Measurements from ENCODE around the gene HOMER1.
"Not testable (repeated sequence)": the region's sequence is repeated elsewhere in the genome, so short reads cannot be mapped to it uniquely, and the experiment has no call there.

HOMER1 gene

DNA sequence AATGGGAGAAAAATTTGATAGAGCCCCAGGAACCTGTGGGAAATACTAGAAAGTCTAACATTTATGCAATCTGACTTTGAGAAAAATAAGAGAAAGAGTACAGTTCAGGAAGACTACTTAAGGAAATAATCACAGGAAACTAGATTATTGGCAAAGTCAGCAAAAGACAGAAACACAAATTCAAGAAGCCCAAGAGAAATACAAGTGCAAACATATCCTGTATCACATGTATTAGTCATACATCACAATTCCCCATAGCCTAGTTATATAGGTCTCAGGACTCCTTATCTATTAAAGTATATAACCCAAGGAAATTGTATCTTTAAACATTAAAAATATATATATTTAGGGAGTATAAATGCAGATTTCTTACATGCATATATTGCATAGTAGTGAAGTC is 100.8 kb downstream of the HOMER1 start:
- DNase-seq = no peak

DNA sequence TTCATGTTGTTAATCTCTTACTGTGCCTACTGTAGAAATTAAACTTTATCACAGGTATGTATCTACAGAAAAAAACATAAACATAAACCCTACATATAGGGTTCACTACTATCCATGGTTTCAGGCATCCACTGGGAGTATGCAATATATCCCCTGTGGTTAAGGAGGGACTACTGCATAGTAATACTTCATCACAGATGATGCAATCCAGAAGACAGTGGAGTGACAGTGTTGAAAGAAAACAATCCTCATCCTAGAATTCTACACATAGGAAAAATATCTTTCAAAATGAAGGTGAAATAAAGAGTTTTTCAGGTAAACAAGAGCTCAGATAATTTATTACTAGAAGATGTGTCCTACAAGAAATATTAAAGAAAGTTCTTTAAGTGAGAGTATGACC is 105.9 kb downstream of the HOMER1 start:
- DNase-seq = no peak

DNA sequence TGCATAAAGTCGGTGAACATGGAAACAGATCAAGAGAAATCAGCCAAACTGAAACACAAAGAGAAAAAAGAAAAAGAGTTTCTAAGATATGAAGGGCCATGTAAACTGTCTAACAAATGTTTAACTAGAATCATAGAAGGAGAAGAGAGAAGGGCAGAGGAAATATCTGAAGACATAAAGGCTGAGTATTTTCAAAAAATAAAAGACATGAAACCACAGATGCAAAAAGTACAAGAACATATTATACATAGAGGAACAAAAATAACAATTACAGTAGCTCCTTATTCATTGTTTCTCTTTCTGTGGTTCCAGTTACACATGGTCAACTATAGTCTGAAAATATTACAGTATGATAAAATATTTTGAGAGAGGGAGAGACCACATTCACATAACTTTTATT is 106.3 kb downstream of the HOMER1 start:
- DNase-seq = no peak

DNA sequence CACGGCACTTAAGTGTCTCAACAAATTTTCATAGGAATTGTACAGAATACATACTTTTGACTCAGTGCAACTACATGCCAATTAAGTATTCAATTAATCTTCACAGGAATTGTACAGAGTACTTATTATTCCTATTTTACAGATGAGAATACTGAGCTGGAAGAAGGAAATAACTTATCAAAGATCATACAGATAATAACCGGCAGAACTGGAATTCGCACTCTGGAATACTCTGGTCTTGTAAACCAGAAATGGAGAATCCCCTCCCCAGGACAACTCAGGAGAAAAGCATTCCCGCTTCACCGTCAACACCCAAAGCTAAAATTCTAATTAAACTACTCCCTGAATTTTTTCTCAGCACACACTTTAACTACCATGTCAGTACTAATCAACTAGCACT is 112.7 kb downstream of the HOMER1 start:
- no peak for DNase-seq

- no peak for DNase-seq
Observed at GRCh38 chr5:79399046-79399445, 114.9 kb downstream of the HOMER1 start.

GRCh38 chr5:79397080-79397479 is 116.9 kb downstream of the HOMER1 start:
- DNase-seq = no peak

DNA sequence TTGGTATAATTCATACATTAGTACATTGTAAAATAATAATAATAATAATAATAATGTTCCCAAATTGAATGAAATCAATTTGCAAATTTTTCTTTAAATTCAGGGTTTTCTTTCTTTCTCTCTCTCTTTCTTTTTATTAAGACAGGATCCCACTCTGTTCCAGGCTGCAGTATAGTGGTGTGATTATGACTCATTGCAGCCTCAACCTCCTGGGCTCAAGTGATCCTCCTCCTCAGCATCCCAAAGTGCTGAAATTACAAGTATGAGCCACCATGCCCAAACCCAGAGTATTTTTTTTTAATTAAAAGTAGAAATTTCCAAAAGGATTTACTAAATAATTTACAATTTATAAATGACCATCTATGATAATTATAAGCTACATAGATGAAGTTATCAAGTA is 117.7 kb downstream of the HOMER1 start:
- DNase-seq = no peak

DNA sequence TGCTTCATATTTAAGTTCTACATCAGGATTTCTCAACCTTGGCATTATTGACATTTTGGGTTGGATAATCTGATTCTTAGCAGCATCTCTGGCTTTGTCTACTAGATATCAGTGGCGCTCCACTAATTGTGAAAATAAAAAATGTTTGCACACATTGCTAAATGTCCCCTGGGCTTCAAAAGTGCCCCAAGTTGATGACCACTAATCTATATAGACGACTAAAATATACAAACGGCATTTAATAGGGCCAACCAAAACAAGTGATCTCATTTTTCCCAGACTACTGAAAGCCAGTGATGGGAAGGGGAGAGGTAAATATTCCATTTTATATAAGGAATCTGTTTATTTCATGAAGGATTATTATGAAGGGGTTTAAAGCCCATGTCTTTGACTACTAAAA is 118.6 kb downstream of the HOMER1 start:
- no peak for DNase-seq

- no peak for DNase-seq
Observed at GRCh38 chr5:79392776-79393175, 121.2 kb downstream of the HOMER1 start.

DNA sequence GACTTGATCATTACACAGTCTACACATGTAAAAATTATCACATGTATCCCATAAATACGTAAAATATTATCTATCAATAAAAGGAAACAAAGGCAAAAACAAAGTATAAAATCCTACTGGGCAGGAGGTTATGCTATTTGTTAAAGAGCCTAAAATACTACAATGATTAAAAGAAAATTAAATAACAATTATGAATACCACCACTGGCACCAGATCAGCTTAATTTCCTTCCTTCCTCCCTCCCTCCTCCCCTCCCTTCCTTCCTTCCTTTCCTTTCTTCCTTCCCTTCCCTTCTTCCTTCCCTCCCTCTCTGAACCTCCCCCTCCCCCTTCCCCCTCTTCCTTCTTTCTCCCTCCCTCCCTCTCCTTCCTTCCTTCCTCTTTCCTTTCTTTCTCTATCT is 127.3 kb downstream of the HOMER1 start:
- DNase-seq = no peak

DNA sequence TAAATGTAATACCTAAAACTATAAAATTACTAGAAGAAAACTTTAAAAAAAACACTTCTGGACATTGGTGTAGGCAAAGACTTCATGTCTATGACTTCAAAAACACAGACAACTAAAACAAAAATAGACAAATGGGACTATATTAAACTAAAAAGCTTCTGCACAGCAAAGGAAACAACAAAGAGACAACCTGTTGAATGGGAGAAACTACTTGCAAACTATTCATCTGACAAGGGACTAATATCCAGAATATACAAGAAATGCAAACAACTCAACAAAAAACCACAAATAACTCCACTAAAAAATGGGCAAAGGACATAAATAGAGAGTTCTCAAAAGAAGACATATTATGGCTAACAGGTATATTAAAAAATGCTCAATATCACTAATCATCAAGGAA is 128.8 kb downstream of the HOMER1 start:
- DNase-seq = not testable (repeated sequence)

DNA sequence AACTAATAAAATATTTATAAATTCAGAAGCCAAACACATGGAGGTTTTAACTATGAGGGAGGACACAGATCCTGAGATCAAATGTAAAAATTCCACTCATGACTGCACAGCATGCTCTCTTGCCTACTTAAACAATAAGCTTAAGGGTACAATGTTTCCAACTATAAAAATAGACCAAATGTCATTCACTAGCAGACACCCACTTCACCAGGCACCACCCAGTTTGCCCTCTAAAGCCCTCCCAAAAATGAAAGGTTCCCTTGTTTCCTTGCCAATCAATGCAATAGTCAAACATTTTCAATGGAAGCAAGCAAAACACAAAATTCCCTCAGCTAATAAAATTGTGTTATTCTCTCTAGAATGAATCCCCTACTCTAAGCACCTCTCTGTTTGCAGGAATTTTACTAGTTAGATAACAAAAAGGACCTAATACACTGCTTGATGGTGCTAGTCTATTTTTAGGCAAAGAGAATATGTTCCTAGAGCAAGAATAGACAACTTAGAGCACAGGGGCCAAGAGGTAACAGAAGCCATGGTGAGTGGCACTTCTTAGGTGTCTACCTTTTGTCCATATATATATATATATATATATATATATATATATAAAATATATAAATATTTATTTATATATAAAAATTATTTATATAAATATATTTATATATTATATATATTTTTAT is 135.3 kb downstream of the HOMER1 start:
- DNase-seq = no peak

DNA sequence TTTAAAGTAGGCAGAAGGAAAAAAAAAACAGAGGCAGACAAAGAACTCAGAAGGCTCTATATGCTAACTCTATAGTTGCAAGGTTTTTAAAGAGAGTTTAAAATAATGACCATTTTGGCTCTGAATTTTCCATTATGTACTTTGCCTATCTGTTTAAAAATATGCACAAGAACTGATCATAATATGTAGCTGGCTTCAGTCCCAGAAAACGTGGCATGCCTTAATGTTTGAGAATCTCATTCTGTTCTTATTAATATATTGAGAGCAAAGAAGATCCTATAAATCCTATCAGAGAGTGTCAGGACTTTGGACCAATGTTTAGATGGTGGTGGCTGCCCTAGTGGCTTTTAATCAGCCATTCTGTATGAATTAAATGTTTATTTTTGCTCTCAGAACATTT is 156.5 kb downstream of the HOMER1 start:
- DNase-seq = no peak

DNA sequence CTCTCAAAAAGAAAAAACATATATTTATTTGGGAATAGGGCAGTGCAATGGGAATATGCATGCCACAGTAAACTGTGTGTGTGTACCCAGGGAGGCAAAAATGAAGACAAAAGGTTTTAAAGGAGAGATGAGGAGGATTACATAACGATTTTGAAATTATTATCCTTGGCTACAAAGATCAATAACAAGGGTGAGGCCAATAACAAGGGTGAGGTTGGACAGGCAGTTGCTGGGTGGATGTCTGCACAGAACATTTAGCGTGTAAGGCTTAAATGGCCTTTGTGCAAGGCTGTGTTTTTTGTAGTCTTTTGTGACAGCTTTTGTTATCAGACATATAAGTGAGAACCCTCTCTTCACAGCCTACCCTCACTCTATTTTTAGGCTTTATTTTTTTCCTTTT is 164.1 kb downstream of the HOMER1 start:
- DNase-seq = no peak

GRCh38 chr5:79349047-79349446 is 164.9 kb downstream of the HOMER1 start:
- DNase-seq = no peak

DNA sequence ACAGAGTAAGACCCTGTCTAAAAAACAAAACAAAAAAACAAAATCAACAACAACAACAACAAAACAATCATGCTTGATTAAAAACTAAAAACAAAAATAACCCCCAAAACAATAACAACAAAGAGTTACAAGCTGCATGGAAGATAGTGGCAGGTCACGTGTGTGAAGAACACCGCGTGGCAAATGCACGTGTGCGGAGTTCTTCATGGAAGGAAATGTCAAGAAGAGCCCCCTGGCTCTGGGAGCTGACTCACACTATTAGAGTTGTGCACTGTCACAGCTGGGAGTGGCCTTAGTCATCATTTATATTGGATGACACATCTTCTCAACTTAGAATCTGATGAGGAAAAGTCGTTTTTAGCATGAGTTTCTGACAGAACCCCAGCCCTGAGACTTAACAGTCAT is 167.5 kb downstream of the HOMER1 start:
- DNase-seq = no peak

DNA sequence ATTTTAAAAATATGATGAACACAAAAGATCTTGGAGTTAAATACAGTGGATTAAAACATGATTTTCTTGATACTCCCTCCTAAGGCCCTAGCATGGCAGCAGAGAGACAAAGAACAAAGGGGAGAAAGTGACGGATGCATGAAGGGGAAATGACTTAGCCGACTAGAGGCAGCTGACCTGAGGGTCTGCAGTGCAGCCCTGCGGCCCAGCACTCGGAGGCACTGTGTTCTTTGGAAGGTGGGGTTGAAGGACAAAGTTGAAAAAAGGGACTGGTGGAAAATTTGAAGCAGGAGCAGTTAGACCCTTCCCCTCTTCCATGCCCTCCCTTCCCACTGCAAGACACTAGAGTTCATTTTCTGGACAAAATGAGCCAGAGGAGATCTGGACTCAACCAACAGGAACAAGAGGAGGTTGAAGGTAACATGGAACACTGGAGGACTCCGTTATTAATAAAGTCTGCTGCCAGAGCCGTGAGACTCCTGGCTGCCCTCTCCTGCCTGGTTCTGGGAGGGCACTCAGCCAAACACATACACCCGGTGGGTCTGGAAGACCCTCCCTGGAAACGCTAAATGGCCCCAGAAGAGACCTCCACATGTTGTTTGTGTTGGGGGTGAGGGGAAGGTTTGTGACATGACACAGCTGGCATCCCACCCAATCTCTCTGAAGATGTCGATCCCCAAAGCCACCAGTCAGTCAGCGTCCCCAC is 179.9 kb downstream of the HOMER1 start:
- DNase-seq = no peak

- DNase-seq = no peak
Observed at GRCh38 chr5:79330071-79330470, 183.9 kb downstream of the HOMER1 start.

DNA sequence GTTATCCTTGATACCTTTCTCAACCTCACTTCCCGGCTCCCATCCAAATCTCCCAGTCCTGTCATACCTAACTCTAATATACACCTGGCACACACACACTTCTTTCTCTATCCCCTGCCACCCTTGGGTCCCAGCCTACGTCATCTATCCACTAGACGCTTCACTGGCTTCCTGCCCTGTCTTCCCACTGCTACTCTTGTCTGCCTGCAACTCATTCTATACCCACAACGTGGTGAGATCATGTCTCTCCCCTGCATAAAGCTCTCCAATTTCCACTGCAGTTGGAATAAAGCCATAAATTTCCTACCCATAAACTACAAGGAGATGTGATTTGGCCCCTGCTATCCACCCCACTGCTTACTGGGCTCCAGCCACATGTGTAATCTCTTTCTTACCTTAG is 184.5 kb downstream of the HOMER1 start:
- no peak for DNase-seq

Measured in NCI-H1694 (cell line).